ENCODE measurements around the gene ESR1.

The ESR1 gene

GRCh38 chr6:152121910-152122309, 314.4 kb downstream of the ESR1 start:
- no peak overlapping the region for H2BK120ac ChIP-seq (ENCODE audit: low read depth, low read length)
- H2AFZ ChIP-seq (ENCODE audit: low read length): no peak overlapping the region
- no peak overlapping the region for H4K8ac ChIP-seq (ENCODE audit: low read depth, low read length)
- WGBS, 2 donors (ENCODE audit: extremely low coverage in 2 of 2, insufficient read length in 2 of 2, insufficient replicate concordance in 1 of 2): no CpG with 5 or more reads among the region's 3 CpGs
- H3K4me2 ChIP-seq (ENCODE audit: insufficient read depth, low read length, poor library complexity, severe bottlenecking): no peak overlapping the region
- H3K36me3 ChIP-seq (replicated peaks in 1 of 2; ENCODE audit: control insufficient read depth in 2 of 2, insufficient read depth in 2 of 2, low read length in 2 of 2): no peaks in the 10 kb centered on the region
- no peak overlapping the region for H2BK12ac ChIP-seq (ENCODE audit: low read length)
- H3K79me1 ChIP-seq (ENCODE audit: low read depth, low read length): no peaks in the 10 kb centered on the region
- H3K9me3 ChIP-seq (replicated peaks in 1 of 2; ENCODE audit: control insufficient read depth in 2 of 2, insufficient read depth in 1 of 2, low read depth in 1 of 2, low read length in 2 of 2): no peaks in the 10 kb centered on the region
- no peak overlapping the region for H3K18ac ChIP-seq (ENCODE audit: low read length)
- H2BK5ac ChIP-seq (ENCODE audit: low read length): no peak overlapping the region
- no peak overlapping the region for H3K14ac ChIP-seq (ENCODE audit: low read length)
- no peak for DNase-seq (ENCODE audit: low spot score)
- H2AK5ac ChIP-seq (ENCODE audit: low read depth, low read length): no peak overlapping the region
- H2BK15ac ChIP-seq (ENCODE audit: low read length): no peak overlapping the region
- H3K23ac ChIP-seq (ENCODE audit: low read depth, low read length, poor library complexity): no peak overlapping the region
- no peaks in the 10 kb centered on the region for H3K4me1 ChIP-seq (ENCODE audit: control insufficient read depth in 2 of 2, insufficient read depth in 1 of 2, low read depth in 1 of 2, low read length in 2 of 2)
- no peak overlapping the region for H3K4me3 ChIP-seq (ENCODE audit: low read length in 2 of 2)
- no peak overlapping the region for H3K4ac ChIP-seq (ENCODE audit: low read length)
- no peaks in the 10 kb centered on the region for H3K27me3 ChIP-seq (ENCODE audit: control insufficient read depth in 3 of 3, insufficient read depth in 3 of 3, low read depth in 1 of 3, low read length in 3 of 3)
- no peak overlapping the region for H4K91ac ChIP-seq (ENCODE audit: low read depth, low read length, poor library complexity)
- H3K27ac ChIP-seq (replicated peaks; ENCODE audit: low read length): no peak overlapping the region
- no peak overlapping the region for H3K9ac ChIP-seq (ENCODE audit: low read depth, low read length, poor library complexity)

GRCh38 chr6:152122434-152122833, 315.0 kb downstream of the ESR1 start:
- H2BK15ac ChIP-seq (ENCODE audit: low read length): no peak overlapping the region
- H3K18ac ChIP-seq (ENCODE audit: low read length): peak overlapping the region; percentile 1
- no peak overlapping the region for H2BK5ac ChIP-seq (ENCODE audit: low read length)
- H3K9me3 ChIP-seq (replicated peaks in 1 of 2; ENCODE audit: control insufficient read depth in 2 of 2, insufficient read depth in 1 of 2, low read depth in 1 of 2, low read length in 2 of 2): no peaks in the 10 kb centered on the region
- H3K27me3 ChIP-seq (ENCODE audit: control insufficient read depth in 3 of 3, insufficient read depth in 3 of 3, low read depth in 1 of 3, low read length in 3 of 3): no peaks in the 10 kb centered on the region
- no CpG with 5 or more reads among the region's 12 CpGs for WGBS, 2 donors (ENCODE audit: extremely low coverage in 2 of 2, insufficient read length in 2 of 2, insufficient replicate concordance in 1 of 2)
- H3K4me1 ChIP-seq (ENCODE audit: control insufficient read depth in 2 of 2, insufficient read depth in 1 of 2, low read depth in 1 of 2, low read length in 2 of 2): no peaks in the 10 kb centered on the region
- no peak overlapping the region for H3K14ac ChIP-seq (ENCODE audit: low read length)
- H2BK120ac ChIP-seq (ENCODE audit: low read depth, low read length): no peak overlapping the region
- H3K4me3 ChIP-seq (ENCODE audit: low read length in 2 of 2): peak overlapping the region in 1 of 2 donors; percentile 37
- H3K9ac ChIP-seq (ENCODE audit: low read depth, low read length, poor library complexity): no peak overlapping the region
- H3K4me2 ChIP-seq (ENCODE audit: insufficient read depth, low read length, poor library complexity, severe bottlenecking): no peak overlapping the region
- H2BK12ac ChIP-seq (ENCODE audit: low read length): no peak overlapping the region
- H4K8ac ChIP-seq (ENCODE audit: low read depth, low read length): no peak overlapping the region
- no peaks in the 10 kb centered on the region for H3K79me1 ChIP-seq (ENCODE audit: low read depth, low read length)
- no peaks in the 10 kb centered on the region for H3K36me3 ChIP-seq (replicated peaks in 1 of 2; ENCODE audit: control insufficient read depth in 2 of 2, insufficient read depth in 2 of 2, low read length in 2 of 2)
- H3K4ac ChIP-seq (ENCODE audit: low read length): no peak overlapping the region
- no peak overlapping the region for H2AK5ac ChIP-seq (ENCODE audit: low read depth, low read length)
- DNase-seq (ENCODE audit: low spot score): no peak
- no peak overlapping the region for H4K91ac ChIP-seq (ENCODE audit: low read depth, low read length, poor library complexity)
- no peak overlapping the region for H3K23ac ChIP-seq (ENCODE audit: low read depth, low read length, poor library complexity)
- H3K27ac ChIP-seq (replicated peaks; ENCODE audit: low read length): no peak overlapping the region
- no peak overlapping the region for H2AFZ ChIP-seq (ENCODE audit: low read length)

GRCh38 chr6:152123076-152123475, 315.6 kb downstream of the ESR1 start:
- Histone ChIP-seq H3K27me3 (ENCODE audit: control insufficient read depth in 3 of 3, insufficient read depth in 3 of 3, low read depth in 1 of 3, low read length in 3 of 3) (no peaks in the 10 kb centered on the region), H4K8ac (ENCODE audit: low read depth, low read length) (no peak overlapping the region)

GRCh38 chr6:152124429-152125074, 317.1 kb downstream of the ESR1 start:
- no peaks in the 10 kb centered on the region for H3K36me3 ChIP-seq (replicated peaks in 1 of 2; ENCODE audit: control insufficient read depth in 2 of 2, insufficient read depth in 2 of 2, low read length in 2 of 2)
- H3K9me3 ChIP-seq (replicated peaks in 1 of 2; ENCODE audit: control insufficient read depth in 2 of 2, insufficient read depth in 1 of 2, low read depth in 1 of 2, low read length in 2 of 2): no peaks in the 10 kb centered on the region
- no peak overlapping the region for H3K23ac ChIP-seq (ENCODE audit: low read depth, low read length, poor library complexity)
- no peak overlapping the region for H3K9ac ChIP-seq (ENCODE audit: low read depth, low read length, poor library complexity)
- H3K4me2 ChIP-seq (ENCODE audit: insufficient read depth, low read length, poor library complexity, severe bottlenecking): no peak overlapping the region
- DNase-seq (ENCODE audit: low spot score): peak; percentile 20
- H4K8ac ChIP-seq (ENCODE audit: low read depth, low read length): no peak overlapping the region
- H3K18ac ChIP-seq (ENCODE audit: low read length): no peak overlapping the region
- H3K4me1 ChIP-seq (ENCODE audit: control insufficient read depth in 2 of 2, insufficient read depth in 1 of 2, low read depth in 1 of 2, low read length in 2 of 2): no peaks in the 10 kb centered on the region
- no peak overlapping the region for H2AFZ ChIP-seq (ENCODE audit: low read length)
- no peak overlapping the region for H3K4me3 ChIP-seq (ENCODE audit: low read length in 2 of 2)
- H3K27me3 ChIP-seq (ENCODE audit: control insufficient read depth in 3 of 3, insufficient read depth in 3 of 3, low read depth in 1 of 3, low read length in 3 of 3): no peaks in the 10 kb centered on the region
- no peak overlapping the region for H3K4ac ChIP-seq (ENCODE audit: low read length)
- H2BK12ac ChIP-seq (ENCODE audit: low read length): no peak overlapping the region
- H3K14ac ChIP-seq (ENCODE audit: low read length): no peak overlapping the region
- H3K27ac ChIP-seq (replicated peaks; ENCODE audit: low read length): no peak overlapping the region
- no peak overlapping the region for H2BK120ac ChIP-seq (ENCODE audit: low read depth, low read length)
- no peaks in the 10 kb centered on the region for H3K79me1 ChIP-seq (ENCODE audit: low read depth, low read length)
- no peak overlapping the region for H2AK5ac ChIP-seq (ENCODE audit: low read depth, low read length)
- H2BK5ac ChIP-seq (ENCODE audit: low read length): no peak overlapping the region
- H2BK15ac ChIP-seq (ENCODE audit: low read length): no peak overlapping the region
- no CpG with 5 or more reads among the region's 3 CpGs for WGBS, 2 donors (ENCODE audit: extremely low coverage in 2 of 2, insufficient read length in 2 of 2, insufficient replicate concordance in 1 of 2)
- H4K91ac ChIP-seq (ENCODE audit: low read depth, low read length, poor library complexity): no peak overlapping the region

More at GRCh38 chr6:152123076-152123475, 315.6 kb downstream of the ESR1 start:
- H3K4me1 ChIP-seq (ENCODE audit: control insufficient read depth in 2 of 2, insufficient read depth in 1 of 2, low read depth in 1 of 2, low read length in 2 of 2): no peaks in the 10 kb centered on the region
- DNase-seq (ENCODE audit: low spot score): no peak
- no peak overlapping the region for H3K4ac ChIP-seq (ENCODE audit: low read length)
- H2BK120ac ChIP-seq (ENCODE audit: low read depth, low read length): no peak overlapping the region
- H3K79me1 ChIP-seq (ENCODE audit: low read depth, low read length): no peaks in the 10 kb centered on the region
- H3K36me3 ChIP-seq (replicated peaks in 1 of 2; ENCODE audit: control insufficient read depth in 2 of 2, insufficient read depth in 2 of 2, low read length in 2 of 2): no peaks in the 10 kb centered on the region
- no peak overlapping the region for H3K4me2 ChIP-seq (ENCODE audit: insufficient read depth, low read length, poor library complexity, severe bottlenecking)
- no peak overlapping the region for H3K18ac ChIP-seq (ENCODE audit: low read length)
- no peak overlapping the region for H3K23ac ChIP-seq (ENCODE audit: low read depth, low read length, poor library complexity)
- no peak overlapping the region for H2AFZ ChIP-seq (ENCODE audit: low read length)
- H3K14ac ChIP-seq (ENCODE audit: low read length): no peak overlapping the region
- H3K9me3 ChIP-seq (replicated peaks in 1 of 2; ENCODE audit: control insufficient read depth in 2 of 2, insufficient read depth in 1 of 2, low read depth in 1 of 2, low read length in 2 of 2): no peaks in the 10 kb centered on the region
- H3K27ac ChIP-seq (replicated peaks; ENCODE audit: low read length): no peak overlapping the region
- H2BK12ac ChIP-seq (ENCODE audit: low read length): no peak overlapping the region
- no peak overlapping the region for H2AK5ac ChIP-seq (ENCODE audit: low read depth, low read length)
- no peak overlapping the region for H2BK5ac ChIP-seq (ENCODE audit: low read length)
- no CpG with 5 or more reads among the region's 3 CpGs for WGBS, 2 donors (ENCODE audit: extremely low coverage in 2 of 2, insufficient read length in 2 of 2, insufficient replicate concordance in 1 of 2)
- no peak overlapping the region for H4K91ac ChIP-seq (ENCODE audit: low read depth, low read length, poor library complexity)
- H2BK15ac ChIP-seq (ENCODE audit: low read length): no peak overlapping the region
- no peak overlapping the region for H3K9ac ChIP-seq (ENCODE audit: low read depth, low read length, poor library complexity)
- H3K4me3 ChIP-seq (ENCODE audit: low read length in 2 of 2): no peak overlapping the region

All from neuronal stem cell (in vitro differentiated cells).